Esophagus muscularis mucosa (tissue), 4 donors: ENCODE results near the gene UCN3. TPM values are rescaled to one million over a fixed set of nuclear protein-coding genes. Genes with fewer than 3 reads are reported as not detected.

ENCODE experiments used
- DNase-seq: peaks from one replicate; pipeline ENCODE4 v3.0.0-alpha.2; 2017; ENCODE audit errors: extremely low spot score
- H3K27ac ChIP-seq, 4 donors: fragments of 200-600 bp; sonication (generic); replicated peaks in 1 of 4; 1 replicate in 3 of 4; 2 replicates in 1 of 4; pipeline ENCODE4 v1.5.1; 2016 to 2019; ENCODE audit warnings: mild to moderate bottlenecking in 1 of 4
- H3K27me3 ChIP-seq, 4 donors: fragments of 200-600 bp; sonication (generic); one replicate each; pipeline versions ENCODE4 v1.5.1 to v1.6.0; 2016 to 2019
- H3K36me3 ChIP-seq, 4 donors: fragments of 200-600 bp; sonication (generic); one replicate each; pipeline ENCODE4 v1.5.1; 2016 to 2019
- H3K4me1 ChIP-seq, 4 donors: fragments of 200-600 bp; sonication (generic); one replicate each; pipeline ENCODE4 v1.5.1; 2016 to 2019
- H3K4me3 ChIP-seq, 4 donors: fragments of 200-600 bp; sonication (generic); 1 replicate in 2 of 4; 2 replicates in 2 of 4; pipeline ENCODE4 v1.5.1; 2016 to 2019; ENCODE audit warnings: mild to moderate bottlenecking in 4 of 4, moderate library complexity in 1 of 4
- H3K9me3 ChIP-seq, 4 donors: fragments of 200-600 bp; sonication (generic); 1 replicate in 3 of 4; 2 replicates in 1 of 4; pipeline ENCODE4 v1.5.1; 2016 to 2019
- CTCF ChIP-seq, 3 experiments: fragments of 200-600 bp in 2 of 3; fragments of 450-650 bp in 1 of 3; sonication (generic) in 2 of 3; IDR thresholded peaks; one replicate each; pipeline ENCODE4 v1.5.1; 2017 to 2019; ENCODE audit warnings: antibody characterized with exemption in 3 of 3, mild to moderate bottlenecking in 2 of 3, moderate library complexity in 1 of 3
- EP300 ChIP-seq: sonication (generic); formaldehyde crosslinking; IDR thresholded peaks from one replicate; pipeline ENCODE4 v1.6.1; 2017; ENCODE audit warnings: antibody characterized with exemption
- POLR2A ChIP-seq: fragments of 450-650 bp; IDR thresholded peaks from one replicate; pipeline ENCODE4 v1.6.1; 2017; ENCODE audit warnings: antibody characterized with exemption, moderate library complexity, mild to moderate bottlenecking, low read depth
- POLR2AphosphoS5 ChIP-seq, 2 donors: sonication (generic); formaldehyde crosslinking; IDR thresholded peaks; one replicate each; pipeline ENCODE4 v1.6.1; 2017; ENCODE audit warnings: antibody characterized with exemption in 2 of 2
- WGBS: methylation state at CpG from one replicate; pipeline ENCODE4 v1.1.5; 2018; 5-methylcytosine and 5-hydroxymethylcytosine counted together
- intact Hi-C: fragments of 100-400 bp; cut with DNase I; formaldehyde crosslinking; loops from one replicate; pipeline ENCODE4 v1.15.1; 2023
- total RNA-seq, 4 donors: library from RNA; depleted of rRNA; stranded (reverse); fragments of >200 nt; gene quantifications; one replicate each; pipeline versions ENCODE4 v1.1.0 to v1.2.1, GENCODE V29; 2016

Gene UCN3
- total RNA-seq, 4 donors from 2014 or later = not detected

GRCh38 chr10:5343561-5343960, 21.2 kb upstream of the UCN3 start:
- intact Hi-C loops = no loop called here
- WGBS = 68% methylated on average over 4 of the region's 4 CpGs
- no peaks in the 10 kb centered on the region for H3K4me1 ChIP-seq

GRCh38 chr10:5343979-5344378, 20.8 kb upstream of the UCN3 start:
- WGBS = 70% methylated on average over 4 of the region's 4 CpGs
- Histone ChIP-seq H3K4me1 (no peaks in the 10 kb centered on the region), H3K4me3 (no peak overlapping the region), H3K27me3 (peaks cover 0 to 10% (median 0%) of the 10 kb centered on the region in 4 donors), H3K36me3 (no peaks in the 10 kb centered on the region), H3K27ac (no peak overlapping the region), H3K9me3 (no peaks in the 10 kb centered on the region)
- no peak for DNase-seq
- intact Hi-C loops = no loop called here
- TF ChIP-seq EP300 = no peak
- no peak for TF ChIP-seq POLR2A
- no peak for TF ChIP-seq POLR2AphosphoS5 (IDR thresholded peaks at IDR 0.05)
- no peak for TF ChIP-seq CTCF (IDR thresholded peaks at IDR 0.05)

More at GRCh38 chr10:5343561-5343960, 21.2 kb upstream of the UCN3 start:
- Histone ChIP-seq H3K4me3 (no peak overlapping the region), H3K27me3 (peaks cover 0 to 7% (median 0%) of the 10 kb centered on the region in 4 donors), H3K9me3 (no peaks in the 10 kb centered on the region), H3K36me3 (no peaks in the 10 kb centered on the region), H3K27ac (no peak overlapping the region)
- no peak for TF ChIP-seq POLR2AphosphoS5 (IDR thresholded peaks at IDR 0.05)
- TF ChIP-seq EP300 = no peak
- TF ChIP-seq POLR2A = no peak
- no peak for TF ChIP-seq CTCF (IDR thresholded peaks at IDR 0.05)
- no peak for DNase-seq

GRCh38 chr10:5344746-5345145, 20.0 kb upstream of the UCN3 start:
- Histone ChIP-seq H3K27me3 (peaks cover 0 to 14% (median 0%) of the 10 kb centered on the region in 4 donors), H3K36me3 (no peaks in the 10 kb centered on the region), H3K27ac (no peak overlapping the region), H3K4me3 (no peak overlapping the region), H3K4me1 (no peaks in the 10 kb centered on the region), H3K9me3 (no peaks in the 10 kb centered on the region)
- TF ChIP-seq EP300 (no peak), POLR2AphosphoS5 (IDR thresholded peaks at IDR 0.05) (no peak), CTCF (IDR thresholded peaks at IDR 0.05) (no peak), POLR2A (no peak)
- intact Hi-C loops = no loop called here
- DNase-seq = no peak

GRCh38 chr10:5346881-5347280, 17.9 kb upstream of the UCN3 start:
- WGBS = 89% methylated on average over 4 of the region's 4 CpGs
- intact Hi-C loops = no loop called here
- no peaks in the 10 kb centered on the region for H3K36me3 ChIP-seq
- no peak overlapping the region for H3K4me3 ChIP-seq
- no peak overlapping the region for H3K27ac ChIP-seq
- TF ChIP-seq EP300 = no peak
- no peak for TF ChIP-seq POLR2AphosphoS5 (IDR thresholded peaks at IDR 0.05)
- TF ChIP-seq CTCF (IDR thresholded peaks at IDR 0.05) = no peak
- no peak for TF ChIP-seq POLR2A
- H3K4me1 ChIP-seq = no peaks in the 10 kb centered on the region
- peaks cover 0 to 14% (median 0%) of the 10 kb centered on the region in 4 donors for H3K27me3 ChIP-seq
- no peak for DNase-seq
- no peaks in the 10 kb centered on the region for H3K9me3 ChIP-seq

GRCh38 chr10:5349362-5349761, 15.4 kb upstream of the UCN3 start:
- Histone ChIP-seq H3K4me1 (no peaks in the 10 kb centered on the region), H3K27ac (no peak overlapping the region), H3K4me3 (no peak overlapping the region), H3K36me3 (no peaks in the 10 kb centered on the region), H3K27me3 (peaks cover 0 to 14% (median 0%) of the 10 kb centered on the region in 4 donors), H3K9me3 (no peaks in the 10 kb centered on the region)
- DNase-seq = no peak
- TF ChIP-seq POLR2A = no peak
- no peak for TF ChIP-seq EP300
- TF ChIP-seq CTCF (IDR thresholded peaks at IDR 0.05) = no peak
- TF ChIP-seq POLR2AphosphoS5 (IDR thresholded peaks at IDR 0.05) = no peak
- 72% methylated on average over 2 of the region's 2 CpGs for WGBS
- intact Hi-C loops = no loop called here
